ENCODE data around the gene ONECUT2. TPM values are rescaled to one million over a fixed set of nuclear protein-coding genes. Genes with fewer than 3 reads are reported as not detected.

The ONECUT2 gene
- total RNA-seq, 2 donors from 2014 or later: 1.9 to 3.6 TPM

DNA sequence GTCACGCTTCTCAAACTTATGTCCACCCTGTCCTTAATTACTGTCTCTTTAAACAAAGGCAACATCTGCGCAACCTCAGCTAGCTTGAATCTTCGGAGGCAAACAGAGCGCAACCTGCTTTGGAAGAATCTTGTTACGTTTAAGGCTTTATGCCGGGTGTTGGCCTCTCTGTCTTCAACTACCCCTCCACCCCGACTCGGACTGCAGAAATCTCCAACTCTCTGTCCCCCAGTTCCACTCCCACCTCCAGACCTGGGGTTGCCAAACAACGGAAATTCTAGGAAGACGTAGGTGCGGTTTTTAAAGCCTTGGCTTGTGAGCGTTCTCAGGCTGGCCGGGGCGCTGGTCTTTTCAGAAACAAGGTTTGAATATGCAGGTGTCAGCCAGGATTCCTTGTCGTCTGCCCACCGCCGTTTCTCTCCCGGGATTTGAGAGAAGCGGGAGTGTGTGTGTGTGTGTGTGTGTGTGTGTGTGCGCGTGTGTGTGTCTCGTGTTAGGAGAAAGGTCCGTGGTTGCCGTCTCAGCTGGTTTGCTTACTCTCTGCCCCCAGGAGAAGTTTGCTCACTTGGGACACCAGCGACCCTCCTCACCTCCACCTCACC lies 1.1 kb upstream of the ONECUT2 start:
- TF ChIP-seq, protein P1, sequence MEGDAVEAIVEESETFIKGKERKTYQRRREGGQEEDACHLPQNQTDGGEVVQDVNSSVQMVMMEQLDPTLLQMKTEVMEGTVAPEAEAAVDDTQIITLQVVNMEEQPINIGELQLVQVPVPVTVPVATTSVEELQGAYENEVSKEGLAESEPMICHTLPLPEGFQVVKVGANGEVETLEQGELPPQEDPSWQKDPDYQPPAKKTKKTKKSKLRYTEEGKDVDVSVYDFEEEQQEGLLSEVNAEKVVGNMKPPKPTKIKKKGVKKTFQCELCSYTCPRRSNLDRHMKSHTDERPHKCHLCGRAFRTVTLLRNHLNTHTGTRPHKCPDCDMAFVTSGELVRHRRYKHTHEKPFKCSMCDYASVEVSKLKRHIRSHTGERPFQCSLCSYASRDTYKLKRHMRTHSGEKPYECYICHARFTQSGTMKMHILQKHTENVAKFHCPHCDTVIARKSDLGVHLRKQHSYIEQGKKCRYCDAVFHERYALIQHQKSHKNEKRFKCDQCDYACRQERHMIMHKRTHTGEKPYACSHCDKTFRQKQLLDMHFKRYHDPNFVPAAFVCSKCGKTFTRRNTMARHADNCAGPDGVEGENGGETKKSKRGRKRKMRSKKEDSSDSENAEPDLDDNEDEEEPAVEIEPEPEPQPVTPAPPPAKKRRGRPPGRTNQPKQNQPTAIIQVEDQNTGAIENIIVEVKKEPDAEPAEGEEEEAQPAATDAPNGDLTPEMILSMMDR (conservative IDR thresholded peaks at IDR 0.05): no peak
- H3K4me3 ChIP-seq (ENCODE audit: low read length): peak overlapping the region; percentile 90
- 0 to 2% methylated on average over 8 to 22 of the region's 25 CpGs for WGBS, 2 experiments (ENCODE audit: insufficient coverage in 1 of 2, insufficient read length in 1 of 2)

DNA sequence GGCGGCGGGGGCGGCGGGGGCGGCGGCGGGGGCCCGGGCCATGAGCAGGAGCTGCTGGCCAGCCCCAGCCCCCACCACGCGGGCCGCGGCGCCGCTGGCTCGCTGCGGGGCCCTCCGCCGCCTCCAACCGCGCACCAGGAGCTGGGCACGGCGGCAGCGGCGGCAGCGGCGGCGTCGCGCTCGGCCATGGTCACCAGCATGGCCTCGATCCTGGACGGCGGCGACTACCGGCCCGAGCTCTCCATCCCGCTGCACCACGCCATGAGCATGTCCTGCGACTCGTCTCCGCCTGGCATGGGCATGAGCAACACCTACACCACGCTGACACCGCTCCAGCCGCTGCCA lies 644 bp downstream of the ONECUT2 start:
- peaks cover 4% of the 10 kb centered on the region for H3K4me1 ChIP-seq (ENCODE audit: control insufficient read depth, insufficient read depth, low read length)
- DNase-seq: no peak

More for the DNA sequence above, 1.1 kb upstream of the ONECUT2 start:
- DNase-seq: peak; percentile 78
- H3K27me3 ChIP-seq (ENCODE audit: control insufficient read depth, insufficient read depth, low read length, poor library complexity, severe bottlenecking): peaks cover 90% of the 10 kb centered on the region
- Mint-ChIP-seq H3K27me3 (ENCODE audit: insufficient read depth) (peaks cover 97% of the 10 kb centered on the region), H3K27ac (no peak overlapping the region), H3K9me3 (no peaks in the 10 kb centered on the region), H3K4me1 (peaks cover 59% of the 10 kb centered on the region), H3K36me3 (ENCODE audit: low read depth) (no peaks in the 10 kb centered on the region), H3K4me3 (peak overlapping the region; percentile 62)
- H3K36me3 ChIP-seq (ENCODE audit: control insufficient read depth, insufficient read depth, low read length): no peaks in the 10 kb centered on the region
- H3K4me1 ChIP-seq (ENCODE audit: control insufficient read depth, insufficient read depth, low read length): peaks cover 13% of the 10 kb centered on the region
- H3K9ac ChIP-seq (ENCODE audit: extremely low read depth, low read length, poor library complexity, severe bottlenecking): no peak overlapping the region
- no peaks in the 10 kb centered on the region for H3K9me3 ChIP-seq (ENCODE audit: control insufficient read depth, low read length)
- no peak overlapping the region for H3K27ac ChIP-seq (ENCODE audit: low read depth, low read length)

DNA sequence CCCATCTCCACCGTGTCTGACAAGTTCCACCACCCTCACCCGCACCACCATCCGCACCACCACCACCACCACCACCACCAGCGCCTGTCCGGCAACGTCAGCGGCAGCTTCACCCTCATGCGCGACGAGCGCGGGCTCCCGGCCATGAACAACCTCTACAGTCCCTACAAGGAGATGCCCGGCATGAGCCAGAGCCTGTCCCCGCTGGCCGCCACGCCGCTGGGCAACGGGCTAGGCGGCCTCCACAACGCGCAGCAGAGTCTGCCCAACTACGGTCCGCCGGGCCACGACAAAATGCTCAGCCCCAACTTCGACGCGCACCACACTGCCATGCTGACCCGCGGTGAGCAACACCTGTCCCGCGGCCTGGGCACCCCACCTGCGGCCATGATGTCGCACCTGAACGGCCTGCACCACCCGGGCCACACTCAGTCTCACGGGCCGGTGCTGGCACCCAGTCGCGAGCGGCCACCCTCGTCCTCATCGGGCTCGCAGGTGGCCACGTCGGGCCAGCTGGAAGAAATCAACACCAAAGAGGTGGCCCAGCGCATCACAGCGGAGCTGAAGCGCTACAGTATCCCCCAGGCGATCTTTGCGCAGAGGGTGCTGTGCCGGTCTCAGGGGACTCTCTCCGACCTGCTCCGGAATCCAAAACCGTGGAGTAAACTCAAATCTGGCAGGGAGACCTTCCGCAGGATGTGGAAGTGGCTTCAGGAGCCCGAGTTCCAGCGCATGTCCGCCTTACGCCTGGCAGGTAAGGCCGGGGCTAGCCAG lies 1.2 kb downstream of the ONECUT2 start:
- TF ChIP-seq, protein P1 (conservative IDR thresholded peaks at IDR 0.05): no peak
- H3K4me1 ChIP-seq (ENCODE audit: control insufficient read depth, insufficient read depth, low read length): no peaks in the 10 kb centered on the region
- Mint-ChIP-seq H3K27me3 (ENCODE audit: insufficient read depth) (peaks cover 97% of the 10 kb centered on the region), H3K4me1 (peaks cover 59% of the 10 kb centered on the region), H3K9me3 (no peaks in the 10 kb centered on the region), H3K36me3 (ENCODE audit: low read depth) (no peaks in the 10 kb centered on the region), H3K27ac (no peak overlapping the region), H3K4me3 (peak overlapping the region; percentile 62)
- DNase-seq: peak; percentile 70
- WGBS, 2 experiments (ENCODE audit: insufficient coverage in 1 of 2, insufficient read length in 1 of 2): 4% methylated on average over 19 to 62 of the region's 62 CpGs
- peak overlapping the region; percentile 81 for H3K4me3 ChIP-seq (ENCODE audit: low read length)
- H3K27ac ChIP-seq (ENCODE audit: low read depth, low read length): no peak overlapping the region
- peaks cover 90% of the 10 kb centered on the region for H3K27me3 ChIP-seq (ENCODE audit: control insufficient read depth, insufficient read depth, low read length, poor library complexity, severe bottlenecking)
- no peaks in the 10 kb centered on the region for H3K9me3 ChIP-seq (ENCODE audit: control insufficient read depth, low read length)
- H3K9ac ChIP-seq (ENCODE audit: extremely low read depth, low read length, poor library complexity, severe bottlenecking): no peak overlapping the region
- H3K36me3 ChIP-seq (ENCODE audit: control insufficient read depth, insufficient read depth, low read length): no peaks in the 10 kb centered on the region

More for the DNA sequence above, 644 bp downstream of the ONECUT2 start:
- H3K36me3 ChIP-seq (ENCODE audit: control insufficient read depth, insufficient read depth, low read length): no peaks in the 10 kb centered on the region
- no peak overlapping the region for H3K9ac ChIP-seq (ENCODE audit: extremely low read depth, low read length, poor library complexity, severe bottlenecking)
- H3K9me3 ChIP-seq (ENCODE audit: control insufficient read depth, low read length): no peaks in the 10 kb centered on the region
- WGBS, 2 experiments (ENCODE audit: insufficient coverage in 1 of 2, insufficient read length in 1 of 2): 0 to 1% methylated on average over 9 to 44 of the region's 44 CpGs
- H3K27me3 Mint-ChIP-seq (ENCODE audit: insufficient read depth): peaks cover 97% of the 10 kb centered on the region
- peak overlapping the region; percentile 81 for H3K4me3 ChIP-seq (ENCODE audit: low read length)
- H3K27ac Mint-ChIP-seq: no peak overlapping the region
- TF ChIP-seq, protein P1 (conservative IDR thresholded peaks at IDR 0.05): no peak
- no peaks in the 10 kb centered on the region for H3K9me3 Mint-ChIP-seq
- peaks cover 90% of the 10 kb centered on the region for H3K27me3 ChIP-seq (ENCODE audit: control insufficient read depth, insufficient read depth, low read length, poor library complexity, severe bottlenecking)
- H3K4me3 Mint-ChIP-seq: peak overlapping the region; percentile 62
- no peak overlapping the region for H3K27ac ChIP-seq (ENCODE audit: low read depth, low read length)
- H3K4me1 Mint-ChIP-seq: peaks cover 60% of the 10 kb centered on the region
- no peaks in the 10 kb centered on the region for H3K36me3 Mint-ChIP-seq (ENCODE audit: low read depth)

All from endodermal cell (in vitro differentiated cells).